ENCODE measurements around the gene FRYL.

DNA sequence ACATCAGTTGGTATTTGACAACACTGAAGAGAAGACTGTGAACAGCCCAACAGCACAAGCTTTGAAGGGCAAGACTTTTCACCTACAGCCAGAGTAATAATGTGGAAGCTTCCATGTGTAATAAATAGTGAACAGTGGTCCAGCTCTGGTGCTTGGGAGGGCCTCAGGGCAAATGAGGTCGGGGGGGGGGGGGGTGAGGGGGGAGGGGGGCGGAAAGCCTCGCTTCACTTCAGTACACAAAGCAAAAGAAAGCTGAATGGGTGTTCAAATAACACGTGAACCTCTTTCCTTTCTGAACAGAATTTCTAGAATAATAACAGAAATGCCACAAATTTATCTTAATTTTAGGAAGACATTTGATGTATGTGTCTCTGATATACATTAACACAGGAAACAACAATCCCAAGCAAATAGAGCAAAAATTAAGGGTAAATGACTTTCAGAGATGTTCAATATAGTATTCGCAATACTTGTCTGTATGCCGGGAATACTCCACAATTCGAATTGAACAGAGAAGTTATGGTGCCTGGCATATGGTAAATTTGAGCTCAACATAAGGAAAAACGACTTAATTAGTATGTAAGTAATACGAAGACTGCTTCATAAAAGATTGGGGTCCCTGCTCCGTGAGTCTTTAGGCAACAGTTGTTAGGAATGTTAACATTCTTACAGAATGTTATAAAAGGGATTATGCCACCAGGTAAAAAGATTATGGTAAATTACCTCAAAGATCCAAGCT is 92.6 kb downstream of the FRYL start:
- TF ChIP-seq, protein P1, sequence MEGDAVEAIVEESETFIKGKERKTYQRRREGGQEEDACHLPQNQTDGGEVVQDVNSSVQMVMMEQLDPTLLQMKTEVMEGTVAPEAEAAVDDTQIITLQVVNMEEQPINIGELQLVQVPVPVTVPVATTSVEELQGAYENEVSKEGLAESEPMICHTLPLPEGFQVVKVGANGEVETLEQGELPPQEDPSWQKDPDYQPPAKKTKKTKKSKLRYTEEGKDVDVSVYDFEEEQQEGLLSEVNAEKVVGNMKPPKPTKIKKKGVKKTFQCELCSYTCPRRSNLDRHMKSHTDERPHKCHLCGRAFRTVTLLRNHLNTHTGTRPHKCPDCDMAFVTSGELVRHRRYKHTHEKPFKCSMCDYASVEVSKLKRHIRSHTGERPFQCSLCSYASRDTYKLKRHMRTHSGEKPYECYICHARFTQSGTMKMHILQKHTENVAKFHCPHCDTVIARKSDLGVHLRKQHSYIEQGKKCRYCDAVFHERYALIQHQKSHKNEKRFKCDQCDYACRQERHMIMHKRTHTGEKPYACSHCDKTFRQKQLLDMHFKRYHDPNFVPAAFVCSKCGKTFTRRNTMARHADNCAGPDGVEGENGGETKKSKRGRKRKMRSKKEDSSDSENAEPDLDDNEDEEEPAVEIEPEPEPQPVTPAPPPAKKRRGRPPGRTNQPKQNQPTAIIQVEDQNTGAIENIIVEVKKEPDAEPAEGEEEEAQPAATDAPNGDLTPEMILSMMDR (IDR thresholded peaks at IDR 0.05; ENCODE audit: insufficient read depth, low read length, poor library complexity, severe bottlenecking), result no peak
- no peak for TF ChIP-seq EZH2phosphoT487 (conservative IDR thresholded peaks at IDR 0.05; ENCODE audit: low read length)

Measured in SU-DHL-6 (cell line).